ENCODE data around the gene PTH1R.

DNA sequence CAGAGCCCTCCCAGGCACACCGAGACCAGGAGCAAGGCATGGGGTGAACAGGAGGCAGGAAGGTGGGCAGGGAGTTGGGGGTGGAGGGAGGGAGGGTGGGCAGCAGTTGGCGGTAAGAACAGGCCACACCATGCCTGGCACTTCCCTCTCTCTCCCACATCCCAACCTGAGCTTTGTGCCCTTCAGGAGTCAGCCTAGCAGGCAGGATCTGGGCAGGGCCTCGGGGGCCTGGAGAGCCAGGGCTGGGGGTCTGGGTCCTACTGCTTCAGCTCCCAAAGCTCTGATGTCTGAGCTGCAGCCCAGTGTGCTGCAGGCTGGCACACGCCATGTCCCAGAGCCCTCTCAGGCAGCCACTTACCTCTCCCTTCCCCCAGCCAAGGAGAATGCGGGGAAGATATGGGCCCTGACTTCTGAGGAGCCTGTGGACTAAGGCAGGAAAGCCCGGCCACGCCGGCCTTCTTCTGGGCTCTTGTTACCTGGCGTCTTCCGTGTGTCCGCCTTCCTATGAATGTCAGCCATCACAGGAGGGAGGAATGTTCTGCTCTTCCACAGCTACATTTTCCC is 11.4 kb upstream of the PTH1R start:
- no peak for TF ChIP-seq POLR2A (IDR thresholded peaks at IDR 0.05)
- TF ChIP-seq, protein P1, sequence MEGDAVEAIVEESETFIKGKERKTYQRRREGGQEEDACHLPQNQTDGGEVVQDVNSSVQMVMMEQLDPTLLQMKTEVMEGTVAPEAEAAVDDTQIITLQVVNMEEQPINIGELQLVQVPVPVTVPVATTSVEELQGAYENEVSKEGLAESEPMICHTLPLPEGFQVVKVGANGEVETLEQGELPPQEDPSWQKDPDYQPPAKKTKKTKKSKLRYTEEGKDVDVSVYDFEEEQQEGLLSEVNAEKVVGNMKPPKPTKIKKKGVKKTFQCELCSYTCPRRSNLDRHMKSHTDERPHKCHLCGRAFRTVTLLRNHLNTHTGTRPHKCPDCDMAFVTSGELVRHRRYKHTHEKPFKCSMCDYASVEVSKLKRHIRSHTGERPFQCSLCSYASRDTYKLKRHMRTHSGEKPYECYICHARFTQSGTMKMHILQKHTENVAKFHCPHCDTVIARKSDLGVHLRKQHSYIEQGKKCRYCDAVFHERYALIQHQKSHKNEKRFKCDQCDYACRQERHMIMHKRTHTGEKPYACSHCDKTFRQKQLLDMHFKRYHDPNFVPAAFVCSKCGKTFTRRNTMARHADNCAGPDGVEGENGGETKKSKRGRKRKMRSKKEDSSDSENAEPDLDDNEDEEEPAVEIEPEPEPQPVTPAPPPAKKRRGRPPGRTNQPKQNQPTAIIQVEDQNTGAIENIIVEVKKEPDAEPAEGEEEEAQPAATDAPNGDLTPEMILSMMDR (IDR thresholded peaks at IDR 0.05): no peak

Measured in testis (tissue), 2 donors.